Stimulated activated memory B cell treated with anti-CD40 and anti-IgM and Interleukin-4, amounts not matched to agents 10 μg/mL and 1 μg/mL and 100 μg/mL, for 72 hours (primary cell): Measurements from ENCODE around the gene UPK1A.

Source experiments
- ATAC-seq: fragments of 150-1000 bp; cut with Tn5 transposase; 2 replicates; pipeline ENCODE4 v1.10.0; 2021
- H3K27ac Mint-ChIP-seq: one replicate; pipeline ENCODE4 v1.8.0; 2022; ENCODE audit warnings: mild to moderate bottlenecking, mixed read lengths
- H3K27me3 Mint-ChIP-seq: one replicate; pipeline ENCODE4 v1.8.0; 2022; ENCODE audit warnings: mixed read lengths
- H3K36me3 Mint-ChIP-seq: one replicate; pipeline ENCODE4 v1.8.0; 2022; ENCODE audit warnings: mixed read lengths
- H3K4me1 Mint-ChIP-seq: one replicate; pipeline ENCODE4 v1.8.0; 2022; ENCODE audit warnings: mixed read lengths
- H3K4me3 Mint-ChIP-seq: one replicate; pipeline ENCODE4 v1.8.0; 2022; ENCODE audit warnings: mild to moderate bottlenecking, moderate library complexity, mixed read lengths
- H3K9me3 Mint-ChIP-seq: one replicate; pipeline ENCODE4 v1.8.0; 2022; ENCODE audit warnings: mixed read lengths

The UPK1A gene

DNA sequence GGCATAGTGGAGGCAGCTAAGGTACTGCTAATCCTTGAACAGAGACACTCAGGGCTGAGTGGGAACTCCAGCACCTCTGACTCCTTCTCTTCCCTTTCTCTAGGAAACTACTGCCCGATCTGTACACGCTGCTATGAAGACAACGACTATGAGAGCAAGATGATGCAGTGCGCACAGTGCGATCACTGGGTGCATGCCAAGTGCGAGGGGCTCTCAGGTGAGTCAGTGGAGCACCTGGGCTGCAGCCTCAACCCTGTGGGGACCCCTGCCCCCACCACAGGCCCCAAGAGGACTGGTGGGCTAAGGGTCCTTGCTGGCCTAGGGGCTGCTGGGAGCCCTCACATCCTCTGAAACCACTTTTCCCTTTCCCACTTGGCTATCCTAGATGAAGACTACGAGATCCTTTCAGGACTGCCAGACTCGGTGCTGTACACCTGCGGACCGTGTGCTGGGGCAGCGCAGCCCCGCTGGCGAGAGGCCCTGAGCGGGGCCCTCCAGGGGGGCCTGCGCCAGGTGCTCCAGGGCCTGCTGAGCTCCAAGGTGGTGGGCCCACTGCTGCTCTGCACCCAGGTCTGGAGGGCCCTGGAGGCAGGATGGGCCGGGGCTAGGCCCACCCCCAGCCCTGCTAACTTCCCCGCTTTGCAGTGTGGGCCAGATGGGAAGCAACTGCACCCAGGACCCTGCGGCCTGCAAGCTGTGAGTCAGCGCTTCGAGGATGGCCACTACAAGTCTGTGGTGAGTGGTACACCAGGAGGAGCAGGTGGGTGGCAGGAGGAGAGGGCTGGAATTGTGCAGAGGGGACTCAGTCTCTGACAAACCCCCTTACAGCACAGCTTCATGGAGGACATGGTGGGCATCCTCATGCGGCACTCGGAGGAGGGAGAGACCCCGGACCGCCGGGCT lies 61.0 kb downstream of the UPK1A start:
- Mint-ChIP-seq H3K27ac (no peak overlapping the region), H3K27me3 (no peaks in the 10 kb centered on the region)

More for the DNA sequence above, 61.0 kb downstream of the UPK1A start:
- no peak for ATAC-seq
- Mint-ChIP-seq H3K4me3 (no peak overlapping the region), H3K4me1 (peaks cover 3% of the 10 kb centered on the region), H3K36me3 (peaks cover 84% of the 10 kb centered on the region), H3K9me3 (no peaks in the 10 kb centered on the region)
